ENCODE results near the gene PLB1.

- TF ChIP-seq CTCF (conservative IDR thresholded peaks at IDR 0.05; ENCODE audit: low read length): no peak
- no peak for TF ChIP-seq EZH2phosphoT487 (IDR thresholded peaks at IDR 0.05; ENCODE audit: borderline replicate concordance, low read depth, low read length)
Measured at GRCh38 chr2:28678944-28679343, 183.1 kb downstream of the PLB1 start.
